Ishikawa (cell line): Measurements from ENCODE around the gene STPG2.

ENCODE experiments used
- EGR1 ChIP-seq: IDR thresholded peaks from 2 replicates; pipeline ENCODE4 v1.6.1; 2012
- EP300 ChIP-seq: IDR thresholded peaks from 2 replicates; pipeline ENCODE4 v1.6.1; 2012; ENCODE audit warnings: borderline replicate concordance
- FOXM1 ChIP-seq: IDR thresholded peaks from 2 replicates; pipeline ENCODE4 v1.6.1; 2012; ENCODE audit warnings: low read depth, borderline replicate concordance
- NFIC ChIP-seq: IDR thresholded peaks from 2 replicates; pipeline ENCODE4 v1.6.1; 2012
- RAD21 ChIP-seq: IDR thresholded peaks from 2 replicates; pipeline ENCODE4 v1.6.1; 2012; ENCODE audit warnings: low read depth
- TAF1 ChIP-seq: IDR thresholded peaks from 2 replicates; pipeline ENCODE4 v1.6.1; 2012; ENCODE audit warnings: low read depth, mild to moderate bottlenecking
- TCF12 ChIP-seq: IDR thresholded peaks from 2 replicates; pipeline ENCODE4 v1.6.1; 2012; ENCODE audit warnings: low read depth
- YY1 ChIP-seq: IDR thresholded peaks from 2 replicates; pipeline ENCODE4 v1.6.1; 2012; ENCODE audit warnings: low read depth
- TF ChIP-seq, protein P1 (sequence below): IDR thresholded peaks from 2 replicates; pipeline ENCODE4 v1.6.1; 2012; ENCODE audit warnings: low read depth, mild to moderate bottlenecking
- TF ChIP-seq, protein P2 (sequence below): IDR thresholded peaks from 2 replicates; pipeline ENCODE4 v1.6.1; 2012
- TF ChIP-seq, protein P3 (sequence below): IDR thresholded peaks from 2 replicates; pipeline ENCODE4 v1.6.1; 2012

- TF ChIP-seq TCF12 (no peak), TAF1 (no peak), EP300 (no peak), EGR1 (no peak), NFIC (no peak), YY1 (no peak), RAD21 (no peak), FOXM1 (no peak)
- TF ChIP-seq, protein P1, sequence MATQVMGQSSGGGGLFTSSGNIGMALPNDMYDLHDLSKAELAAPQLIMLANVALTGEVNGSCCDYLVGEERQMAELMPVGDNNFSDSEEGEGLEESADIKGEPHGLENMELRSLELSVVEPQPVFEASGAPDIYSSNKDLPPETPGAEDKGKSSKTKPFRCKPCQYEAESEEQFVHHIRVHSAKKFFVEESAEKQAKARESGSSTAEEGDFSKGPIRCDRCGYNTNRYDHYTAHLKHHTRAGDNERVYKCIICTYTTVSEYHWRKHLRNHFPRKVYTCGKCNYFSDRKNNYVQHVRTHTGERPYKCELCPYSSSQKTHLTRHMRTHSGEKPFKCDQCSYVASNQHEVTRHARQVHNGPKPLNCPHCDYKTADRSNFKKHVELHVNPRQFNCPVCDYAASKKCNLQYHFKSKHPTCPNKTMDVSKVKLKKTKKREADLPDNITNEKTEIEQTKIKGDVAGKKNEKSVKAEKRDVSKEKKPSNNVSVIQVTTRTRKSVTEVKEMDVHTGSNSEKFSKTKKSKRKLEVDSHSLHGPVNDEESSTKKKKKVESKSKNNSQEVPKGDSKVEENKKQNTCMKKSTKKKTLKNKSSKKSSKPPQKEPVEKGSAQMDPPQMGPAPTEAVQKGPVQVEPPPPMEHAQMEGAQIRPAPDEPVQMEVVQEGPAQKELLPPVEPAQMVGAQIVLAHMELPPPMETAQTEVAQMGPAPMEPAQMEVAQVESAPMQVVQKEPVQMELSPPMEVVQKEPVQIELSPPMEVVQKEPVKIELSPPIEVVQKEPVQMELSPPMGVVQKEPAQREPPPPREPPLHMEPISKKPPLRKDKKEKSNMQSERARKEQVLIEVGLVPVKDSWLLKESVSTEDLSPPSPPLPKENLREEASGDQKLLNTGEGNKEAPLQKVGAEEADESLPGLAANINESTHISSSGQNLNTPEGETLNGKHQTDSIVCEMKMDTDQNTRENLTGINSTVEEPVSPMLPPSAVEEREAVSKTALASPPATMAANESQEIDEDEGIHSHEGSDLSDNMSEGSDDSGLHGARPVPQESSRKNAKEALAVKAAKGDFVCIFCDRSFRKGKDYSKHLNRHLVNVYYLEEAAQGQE = no peak
- TF ChIP-seq, protein P2, sequence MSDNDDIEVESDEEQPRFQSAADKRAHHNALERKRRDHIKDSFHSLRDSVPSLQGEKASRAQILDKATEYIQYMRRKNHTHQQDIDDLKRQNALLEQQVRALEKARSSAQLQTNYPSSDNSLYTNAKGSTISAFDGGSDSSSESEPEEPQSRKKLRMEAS = no peak
- TF ChIP-seq, protein P3, sequence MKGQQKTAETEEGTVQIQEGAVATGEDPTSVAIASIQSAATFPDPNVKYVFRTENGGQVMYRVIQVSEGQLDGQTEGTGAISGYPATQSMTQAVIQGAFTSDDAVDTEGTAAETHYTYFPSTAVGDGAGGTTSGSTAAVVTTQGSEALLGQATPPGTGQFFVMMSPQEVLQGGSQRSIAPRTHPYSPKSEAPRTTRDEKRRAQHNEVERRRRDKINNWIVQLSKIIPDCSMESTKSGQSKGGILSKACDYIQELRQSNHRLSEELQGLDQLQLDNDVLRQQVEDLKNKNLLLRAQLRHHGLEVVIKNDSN = no peak
Observed at GRCh38 chr4:97866821-97867556, 276.3 kb downstream of the STPG2 start.
